HepG2 (cell line): ENCODE results near the gene SAMD14. TPM values are rescaled to one million over a fixed set of nuclear protein-coding genes. Genes with fewer than 3 reads are reported as not detected.

Source experiments
- AGO2 ChIP-seq: fragments of 200-400 bp; formaldehyde crosslinking; optimal IDR thresholded peaks from 2 replicates; pipeline ENCODE3; 2017; ENCODE audit warnings: mild to moderate bottlenecking, low read depth, low read length, moderate library complexity
- ATF7-NPFF ChIP-seq: sonication (generic); formaldehyde crosslinking; IDR thresholded peaks from 2 replicates; pipeline ENCODE4 v1.8.1; 2023; ENCODE audit warnings: mild to moderate bottlenecking, low read depth, missing genetic modification reagents, moderate library complexity
- CHD4 ChIP-seq: fragments of 200-600 bp; sonication (generic); IDR thresholded peaks from 2 replicates; pipeline ENCODE4 v1.7.0; 2017; ENCODE audit warnings: mild to moderate bottlenecking, low read length, borderline replicate concordance
- DR1 ChIP-seq: sonication (generic); formaldehyde crosslinking; IDR thresholded peaks from 2 replicates; pipeline ENCODE4 v1.8.0; 2021; ENCODE audit warnings: mild to moderate bottlenecking, missing genetic modification reagents, inconsistent platforms
- EP300 ChIP-seq, 3 experiments: sonication (generic) in 1 of 3; formaldehyde crosslinking in 1 of 3; IDR thresholded peaks; 2 replicates each; pipeline versions ENCODE4 v1.5.1 to v1.6.1; 2011 to 2020; ENCODE audit warnings: low read depth in 2 of 3, low read length in 2 of 3, borderline replicate concordance in 1 of 3, improper control_type of control experiment in 1 of 3, mild to moderate bottlenecking in 1 of 3, missing genetic modification reagents in 1 of 3, moderate library complexity in 1 of 3
- ETV5 ChIP-seq: IDR thresholded peaks from 2 replicates; pipeline ENCODE4 v1.6.1; 2018; ENCODE audit warnings: missing biosample characterization, missing genetic modification reagents, inconsistent platforms, borderline replicate concordance
- FOXP1 ChIP-seq, 2 experiments: fragments of 450-650 bp in 1 of 2; IDR thresholded peaks; 2 replicates each; pipeline ENCODE4 v1.6.1; 2017 to 2018; ENCODE audit warnings: antibody characterized with exemption in 1 of 2
- GPN1 ChIP-seq: sonication (generic); formaldehyde crosslinking; IDR thresholded peaks from 2 replicates; pipeline ENCODE4 v1.5.1; 2020; ENCODE audit warnings: missing genetic modification reagents, borderline replicate concordance
- HDAC6 ChIP-seq: fragments of 200-600 bp; sonication (generic); IDR thresholded peaks from 2 replicates; pipeline ENCODE4 v1.7.0; 2017; ENCODE audit warnings: mild to moderate bottlenecking, antibody characterized with exemption, low read length, low read depth
- HES4 ChIP-seq: sonication (generic); formaldehyde crosslinking; IDR thresholded peaks from 2 replicates; pipeline ENCODE4 v1.9.0; 2021; ENCODE audit warnings: mild to moderate bottlenecking, missing genetic modification reagents, borderline replicate concordance
- IKZF5 ChIP-seq: IDR thresholded peaks from 2 replicates; pipeline ENCODE4 v1.6.1; 2018; ENCODE audit warnings: missing genetic modification reagents, mild to moderate bottlenecking, missing compliant biosample characterization
- JUN ChIP-seq: sonication (generic); formaldehyde crosslinking; IDR thresholded peaks from 2 replicates; pipeline ENCODE4 v1.4.0; 2020; ENCODE audit warnings: mild to moderate bottlenecking, missing genetic modification reagents
- JUND ChIP-seq: sonication (generic); formaldehyde crosslinking; IDR thresholded peaks from 2 replicates; pipeline ENCODE4 v1.8.0; 2022; ENCODE audit warnings: mild to moderate bottlenecking, missing genetic modification reagents
- KLF16 ChIP-seq, 2 experiments: sonication (generic) in 1 of 2; formaldehyde crosslinking in 1 of 2; IDR thresholded peaks; 2 replicates each; pipeline versions ENCODE4 v1.6.1 to v1.8.0; 2016 to 2023; ENCODE audit warnings: missing genetic modification reagents in 2 of 2, missing compliant biosample characterization in 1 of 2
- MBD4 ChIP-seq: IDR thresholded peaks from 2 replicates; pipeline ENCODE4 v1.6.1; 2012; ENCODE audit warnings: low read length, inconsistent platforms, borderline replicate concordance
- MTA3 ChIP-seq: sonication (generic); formaldehyde crosslinking; IDR thresholded peaks from 2 replicates; pipeline ENCODE4 v1.4.0; 2020; ENCODE audit warnings: missing genetic modification reagents
- NR0B2 ChIP-seq: sonication (generic); formaldehyde crosslinking; IDR thresholded peaks from 2 replicates; pipeline ENCODE4 v1.4.0; 2020; ENCODE audit warnings: mild to moderate bottlenecking, missing genetic modification reagents
- SRSF9 ChIP-seq: fragments of 200-400 bp; formaldehyde crosslinking; IDR thresholded peaks from 2 replicates; pipeline ENCODE4 v1.6.1; 2018; ENCODE audit warnings: borderline replicate concordance, mild to moderate bottlenecking, low read depth, low read length; ENCODE audit not compliant: insufficient read depth, poor library complexity, severe bottlenecking
- ZBTB42 ChIP-seq: sonication (generic); formaldehyde crosslinking; IDR thresholded peaks from 2 replicates; pipeline ENCODE4 v1.5.0; 2020; ENCODE audit warnings: mild to moderate bottlenecking, missing genetic modification reagents
- ZFYVE20 ChIP-seq: sonication (generic); formaldehyde crosslinking; IDR thresholded peaks from 2 replicates; pipeline ENCODE4 v1.8.0; 2023; ENCODE audit warnings: low read depth, mild to moderate bottlenecking, moderate library complexity, missing genetic modification reagents, borderline replicate concordance
- ZNF138 ChIP-seq: sonication (generic); formaldehyde crosslinking; IDR thresholded peaks from 2 replicates; pipeline ENCODE4 v1.5.0; 2020; ENCODE audit warnings: mild to moderate bottlenecking, low read depth, missing genetic modification reagents
- ZNF335 ChIP-seq: sonication (generic); formaldehyde crosslinking; IDR thresholded peaks from 2 replicates; pipeline ENCODE4 v1.4.0; 2020; ENCODE audit warnings: missing genetic modification reagents
- ZNF562 ChIP-seq: sonication (generic); formaldehyde crosslinking; IDR thresholded peaks from 2 replicates; pipeline ENCODE4 v1.8.0; 2022; ENCODE audit warnings: missing genetic modification reagents, borderline replicate concordance
- ZNF619 ChIP-seq: sonication (generic); formaldehyde crosslinking; IDR thresholded peaks from 2 replicates; pipeline ENCODE4 v1.4.0; 2020; ENCODE audit warnings: mild to moderate bottlenecking, missing genetic modification reagents
- ZZZ3 ChIP-seq: sonication (generic); formaldehyde crosslinking; IDR thresholded peaks from 2 replicates; pipeline ENCODE4 v1.4.0; 2020; ENCODE audit warnings: missing genetic modification reagents, mild to moderate bottlenecking, borderline replicate concordance
- polyA plus RNA-seq, 8 experiments: library from polyadenylated mRNA; depleted of rRNA in 3 of 8; stranded (reverse) in 7 of 8; unstranded in 1 of 8; fragments of >200 nt; fragmentation: Illumina TruSeq in 4 of 8; extraction: Trizol in 4 of 8; gene quantifications; 2 replicates each; pipeline versions ENCODE4 v1.2.1 to v1.2.3, GENCODE V29; 2011 to 2016; ENCODE audit warnings: low read depth in 4 of 8, missing spikeins in 1 of 8, mixed read lengths in 1 of 8; ENCODE audit not compliant: insufficient read depth in 1 of 8
- total RNA-seq, 5 experiments: library from RNA; depleted of rRNA; stranded (reverse); fragments of >200 nt; fragmentation: Illumina TruSeq; extraction: Trizol; gene quantifications; 2 replicates each; pipeline ENCODE4 v1.2.3, GENCODE V29; 2016; ENCODE audit warnings: low read depth in 1 of 5
- TF ChIP-seq, protein P1 (sequence below): sonication (generic); formaldehyde crosslinking; IDR thresholded peaks from 2 replicates; pipeline ENCODE4 v1.5.1; 2020; ENCODE audit warnings: mild to moderate bottlenecking, moderate library complexity, missing genetic modification reagents

The SAMD14 gene
- total and polyA plus RNA-seq, 2 of the 13 experiments (the other 11 are each of a cell fraction or from before 2014, with no cell fraction given): 0.07 to 0.22 TPM

DNA sequence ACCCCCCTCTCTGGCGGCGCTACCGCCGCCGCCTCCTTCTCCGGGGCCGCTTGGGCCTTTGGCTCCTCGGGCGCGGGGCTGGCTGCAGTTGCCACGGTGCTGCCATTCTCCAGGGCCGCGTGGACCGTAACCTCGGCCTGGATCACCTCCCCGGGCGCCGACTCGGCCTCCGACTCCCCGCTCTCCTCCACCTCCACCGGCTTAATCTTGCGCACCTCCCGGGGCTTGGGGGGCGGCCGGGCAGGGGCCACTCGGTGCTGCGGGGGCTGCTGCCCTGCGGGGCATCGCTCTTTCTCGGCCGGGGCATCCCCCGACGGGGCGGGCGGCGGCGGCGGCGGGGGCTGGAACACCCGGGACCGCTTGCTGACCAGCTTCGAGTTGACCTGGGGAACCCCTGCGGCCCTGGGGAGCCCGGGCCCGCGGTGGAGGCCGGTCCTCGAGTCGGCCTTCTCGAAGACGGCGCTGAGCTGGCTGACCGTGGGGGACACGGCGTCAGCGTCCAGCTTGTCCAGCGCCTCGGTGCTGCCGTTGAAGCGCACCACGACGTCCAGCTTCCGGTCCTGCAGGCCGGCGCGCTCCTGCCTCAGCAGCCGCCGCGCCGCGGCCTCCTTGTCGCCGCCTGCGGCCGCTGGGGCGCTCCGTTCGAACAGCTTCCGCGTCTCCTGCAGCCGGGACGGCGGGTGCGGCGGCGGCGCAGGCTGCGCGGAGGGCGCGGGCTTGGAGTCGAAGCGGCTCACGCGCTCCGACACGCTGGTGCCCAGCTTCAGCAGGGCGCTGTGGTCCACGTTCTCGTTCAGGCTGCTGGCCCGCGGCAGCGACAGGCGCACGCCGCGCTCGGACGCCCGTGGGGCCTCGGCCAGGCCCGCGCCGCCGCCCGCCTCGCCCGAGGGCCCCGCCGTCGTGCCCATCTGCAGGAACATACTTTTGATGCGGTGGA, 19.7 kb upstream of the SAMD14 start (continued):
- TF ChIP-seq EP300 (IDR thresholded peaks at IDR 0.05; ENCODE audit: low read depth in 2 of 2, low read length in 2 of 2) (no peak), EP300 (CRISPR knock-in tag; IDR thresholded peaks at IDR 0.05; ENCODE audit: borderline replicate concordance) (no peak), JUN (CRISPR knock-in tag) (no peak), SRSF9 (no peak), GPN1 (CRISPR knock-in tag) (no peak), JUND (peak; percentile 17; the same call in 1 of the 2 replicates), ZNF562 (CRISPR knock-in tag) (no peak), MTA3 (CRISPR knock-in tag) (no peak), HES4 (CRISPR knock-in tag) (peak; percentile 89), ZFYVE20 (peak; percentile 91; the same call in 1 of the 2 replicates), KLF16 (CRISPR knock-in tag; IDR thresholded peaks at IDR 0.05) (no peak), ZBTB42 (0 out of 2 replicates have a peak, but pooled peaks have one; percentile 15), FOXP1 (IDR thresholded peaks at IDR 0.05) (no peak), FOXP1 (CRISPR knock-in tag; IDR thresholded peaks at IDR 0.05) (no peak), ATF7-NPFF (CRISPR knock-in tag) (peak; percentile 78; the same call in 1 of the 2 replicates), NR0B2 (CRISPR knock-in tag) (peak; percentile 79), ZNF335 (CRISPR knock-in tag) (no peak), MBD4 (no peak), AGO2 (peak; percentile 14), ZZZ3 (CRISPR knock-in tag) (no peak; the same call in 1 of the 2 replicates), ZNF138 (CRISPR knock-in tag) (no peak; the same call in none of the 2 replicates), HDAC6 (no peak), ZNF619 (CRISPR knock-in tag) (no peak), CHD4 (no peak), IKZF5 (CRISPR knock-in tag) (0 out of 2 replicates have a peak, but pooled peaks have one; percentile 4), DR1 (CRISPR knock-in tag) (no peak; the same call in 1 of the 2 replicates), ETV5 (CRISPR knock-in tag) (peak; percentile 89)
- TF ChIP-seq, protein P1, sequence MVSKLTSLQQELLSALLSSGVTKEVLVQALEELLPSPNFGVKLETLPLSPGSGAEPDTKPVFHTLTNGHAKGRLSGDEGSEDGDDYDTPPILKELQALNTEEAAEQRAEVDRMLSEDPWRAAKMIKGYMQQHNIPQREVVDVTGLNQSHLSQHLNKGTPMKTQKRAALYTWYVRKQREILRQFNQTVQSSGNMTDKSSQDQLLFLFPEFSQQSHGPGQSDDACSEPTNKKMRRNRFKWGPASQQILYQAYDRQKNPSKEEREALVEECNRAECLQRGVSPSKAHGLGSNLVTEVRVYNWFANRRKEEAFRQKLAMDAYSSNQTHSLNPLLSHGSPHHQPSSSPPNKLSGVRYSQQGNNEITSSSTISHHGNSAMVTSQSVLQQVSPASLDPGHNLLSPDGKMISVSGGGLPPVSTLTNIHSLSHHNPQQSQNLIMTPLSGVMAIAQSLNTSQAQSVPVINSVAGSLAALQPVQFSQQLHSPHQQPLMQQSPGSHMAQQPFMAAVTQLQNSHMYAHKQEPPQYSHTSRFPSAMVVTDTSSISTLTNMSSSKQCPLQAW: no peak
